ENCODE results near the gene FAM177B. TPM values are rescaled to one million over a fixed set of nuclear protein-coding genes. Genes with fewer than 3 reads are reported as not detected.

Gene FAM177B
- total RNA-seq (2014; rRNA removed; shearing (Covaris generic)): 2.8 TPM in 1 of 2 replicates, not detected in the other

DNA sequence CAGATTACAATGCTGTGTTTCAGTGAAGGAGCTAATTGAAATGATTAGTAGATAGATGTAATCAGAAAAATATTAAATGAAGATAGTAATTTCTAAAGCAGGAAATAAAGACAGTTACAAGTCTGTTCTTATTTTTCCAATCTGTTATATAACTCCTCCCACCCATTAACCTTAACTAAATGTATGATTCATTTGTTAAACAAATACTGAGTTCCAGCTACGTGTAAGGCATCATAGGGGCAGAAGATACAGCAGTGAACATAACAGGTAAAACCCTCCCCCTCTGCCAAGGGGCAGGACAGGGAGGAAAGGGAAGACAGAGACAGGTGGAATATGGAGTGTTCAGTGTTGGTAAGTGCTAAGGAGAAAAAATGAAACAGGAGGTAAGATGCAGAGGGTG, at the start of gene FAM177B:
Gene FAM177B, plus strand, starts transcription at position 231 of the 400 bp plus-strand sequence. CDS start 9,344 bp downstream, outside the sequence.
- DNase-seq (ENCODE audit: low spot score): peak; percentile 62

GRCh38 chr1:222691016-222691415, 46.0 kb upstream of the FAM177B start:
- DNase-seq (ENCODE audit: low spot score): no peak

GRCh38 chr1:222694927-222695326, 42.1 kb upstream of the FAM177B start:
- DNase-seq (ENCODE audit: low spot score): no peak

DNA sequence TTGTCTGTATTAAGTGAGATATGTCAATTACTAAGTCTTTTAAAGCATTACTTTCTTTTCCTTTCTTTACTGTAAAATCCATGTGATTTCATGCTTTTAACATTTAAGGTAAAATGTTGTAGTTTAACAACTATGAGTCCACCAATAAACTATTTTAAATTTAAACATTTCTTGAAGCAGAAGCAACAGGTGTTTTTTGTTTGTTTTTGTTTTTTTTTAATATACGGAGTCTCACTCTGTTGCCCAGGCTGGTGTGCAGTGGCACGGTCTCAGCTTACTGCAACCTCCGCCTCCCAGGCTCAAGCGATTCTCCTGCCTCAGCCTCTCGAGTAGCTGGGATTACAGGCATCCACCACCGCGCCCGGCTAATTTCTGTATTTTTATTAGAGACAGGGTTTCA, 40.3 kb upstream of the FAM177B start:
- no peak for DNase-seq (ENCODE audit: low spot score)

DNA sequence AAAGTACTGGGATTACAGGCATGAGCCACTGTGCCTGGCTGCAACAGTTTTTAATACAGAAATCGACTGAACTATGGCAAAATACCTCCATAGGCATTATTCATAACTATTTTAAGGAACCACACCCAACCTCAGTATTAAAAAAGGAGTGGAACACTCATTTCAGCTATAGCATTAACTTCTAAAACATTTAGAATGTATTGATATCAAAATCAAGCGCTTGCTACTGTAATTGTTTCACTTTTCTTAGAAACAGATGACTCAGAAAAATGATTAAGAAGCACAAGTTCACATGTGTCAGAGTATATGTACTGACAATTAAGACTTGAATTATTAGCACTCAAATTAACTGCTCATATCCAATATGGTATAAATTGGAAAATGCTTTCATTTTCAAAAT, 39.8 kb upstream of the FAM177B start:
- DNase-seq (ENCODE audit: low spot score): no peak

DNA sequence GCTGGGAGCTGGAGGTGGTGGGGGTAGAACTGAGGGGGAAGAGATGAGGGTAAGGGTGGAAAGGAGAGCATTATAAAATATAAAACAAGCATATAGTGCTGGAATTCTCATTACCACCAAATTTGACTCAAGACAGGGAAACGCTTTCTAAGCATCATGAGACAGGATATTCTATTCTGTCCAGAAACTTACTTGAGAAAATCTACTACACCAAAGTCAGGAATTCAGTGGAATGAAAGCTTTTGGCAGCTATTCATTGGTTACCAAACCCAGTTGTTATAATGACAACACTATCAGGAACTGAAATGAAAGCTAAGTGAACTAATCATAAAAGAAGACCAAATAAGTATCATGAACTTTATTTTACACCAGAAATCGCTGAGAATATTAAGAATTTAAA, 39.2 kb upstream of the FAM177B start:
- DNase-seq (ENCODE audit: low spot score): no peak

DNA sequence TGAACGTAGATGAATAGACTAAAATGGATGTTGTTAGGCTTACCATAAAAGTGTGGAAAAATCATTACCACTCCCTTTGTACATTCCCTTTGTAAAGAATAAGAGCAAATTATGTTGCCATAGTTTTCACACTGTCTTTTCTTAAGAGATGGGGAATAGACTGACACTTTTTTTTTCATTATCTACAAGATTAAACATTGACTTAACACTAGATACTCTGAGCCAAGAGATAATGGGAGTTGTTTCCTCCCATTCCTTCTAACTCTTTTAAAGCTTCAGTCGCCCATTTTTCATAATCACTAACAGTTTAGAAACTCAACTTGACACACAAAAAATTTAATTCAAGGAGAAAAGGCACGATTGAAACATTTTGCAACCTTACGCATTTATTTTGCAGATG, 34.8 kb upstream of the FAM177B start:
- DNase-seq (ENCODE audit: low spot score): no peak

DNA sequence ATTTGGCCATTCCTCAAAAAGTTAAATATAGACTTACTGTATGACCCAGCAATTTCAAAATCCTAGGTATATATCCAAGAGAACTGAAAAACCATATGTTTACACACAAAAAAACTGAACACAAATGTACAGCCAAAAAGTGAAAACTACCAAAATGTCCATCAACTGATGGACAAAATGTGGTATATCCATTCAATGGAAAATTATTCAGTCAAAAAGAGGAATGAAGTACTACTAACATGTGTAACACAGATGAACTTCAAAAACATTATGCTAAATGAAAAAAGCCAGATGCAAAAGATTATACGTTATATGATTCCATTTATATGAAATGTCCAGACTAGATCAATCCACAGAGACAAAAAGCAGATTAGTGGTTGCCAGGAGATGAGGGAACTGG, 32.7 kb upstream of the FAM177B start:
- no peak for DNase-seq (ENCODE audit: low spot score)

DNA sequence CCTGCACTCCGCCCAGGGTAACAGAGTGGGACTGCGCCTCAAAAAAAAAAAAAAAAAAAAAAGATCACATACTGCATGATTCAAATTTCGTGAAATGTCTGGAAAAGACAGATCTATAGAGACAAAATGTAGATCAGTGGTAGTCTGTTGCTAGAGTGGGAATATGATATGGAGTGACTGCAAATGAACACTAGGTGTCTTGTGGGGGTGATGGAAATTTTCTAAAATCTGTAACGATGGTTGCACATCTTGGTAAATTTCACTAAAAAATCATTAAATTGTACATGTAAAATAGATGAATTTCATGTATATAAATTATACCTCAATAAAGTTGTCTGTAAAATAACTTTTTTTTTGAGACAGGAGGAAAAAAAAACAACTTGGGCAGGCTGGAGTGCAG, 30.2 kb upstream of the FAM177B start:
- DNase-seq (ENCODE audit: low spot score): no peak

- DNase-seq (ENCODE audit: low spot score): no peak
Measured at GRCh38 chr1:222709700-222710153, 27.3 kb upstream of the FAM177B start.

DNA sequence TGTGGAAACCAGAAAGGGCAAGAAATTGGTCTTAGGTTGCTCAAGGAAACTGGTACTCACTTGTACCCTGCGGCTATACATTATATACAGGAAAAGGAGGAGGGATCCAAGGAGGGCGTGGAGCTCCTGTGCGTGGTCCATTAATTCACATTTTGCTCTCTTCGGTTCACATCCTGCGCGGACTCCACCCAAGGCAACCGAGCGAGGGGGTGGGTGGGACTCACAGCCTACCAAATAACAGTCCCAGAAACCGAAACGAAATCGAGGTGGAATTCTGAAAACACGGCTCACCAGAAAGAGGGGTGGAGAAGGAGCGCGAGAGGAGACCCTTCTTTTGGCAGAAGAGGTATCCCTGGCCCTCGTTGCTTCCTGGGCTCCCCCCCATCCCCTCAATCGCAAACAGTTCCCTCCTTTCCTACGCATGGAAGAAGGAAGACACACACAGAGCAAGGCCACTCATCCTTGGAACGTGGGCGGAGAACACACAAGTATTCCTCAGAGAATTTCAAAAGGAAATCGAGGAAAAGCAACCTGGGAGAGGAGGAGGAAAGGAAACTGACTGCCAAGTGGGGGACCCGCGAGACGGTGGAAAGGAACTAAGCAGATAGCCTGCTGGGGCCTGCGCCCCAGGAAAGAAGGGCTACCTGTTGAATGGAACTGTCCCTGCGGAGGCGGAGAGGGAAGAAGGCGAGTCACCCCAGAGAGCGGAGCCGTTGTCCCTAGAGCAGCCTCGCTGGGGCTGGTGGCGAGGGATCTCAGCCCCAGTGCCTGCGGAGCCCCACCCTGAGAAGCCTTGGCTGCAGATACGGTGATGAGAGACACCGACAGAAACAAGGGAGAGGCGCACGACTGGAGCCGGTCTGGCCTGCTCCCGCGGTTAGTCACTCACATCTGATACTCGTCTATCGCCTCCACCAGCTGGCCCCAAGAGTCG, 25.4 kb upstream of the FAM177B start:
- DNase-seq (ENCODE audit: low spot score): peak; percentile 70

DNA sequence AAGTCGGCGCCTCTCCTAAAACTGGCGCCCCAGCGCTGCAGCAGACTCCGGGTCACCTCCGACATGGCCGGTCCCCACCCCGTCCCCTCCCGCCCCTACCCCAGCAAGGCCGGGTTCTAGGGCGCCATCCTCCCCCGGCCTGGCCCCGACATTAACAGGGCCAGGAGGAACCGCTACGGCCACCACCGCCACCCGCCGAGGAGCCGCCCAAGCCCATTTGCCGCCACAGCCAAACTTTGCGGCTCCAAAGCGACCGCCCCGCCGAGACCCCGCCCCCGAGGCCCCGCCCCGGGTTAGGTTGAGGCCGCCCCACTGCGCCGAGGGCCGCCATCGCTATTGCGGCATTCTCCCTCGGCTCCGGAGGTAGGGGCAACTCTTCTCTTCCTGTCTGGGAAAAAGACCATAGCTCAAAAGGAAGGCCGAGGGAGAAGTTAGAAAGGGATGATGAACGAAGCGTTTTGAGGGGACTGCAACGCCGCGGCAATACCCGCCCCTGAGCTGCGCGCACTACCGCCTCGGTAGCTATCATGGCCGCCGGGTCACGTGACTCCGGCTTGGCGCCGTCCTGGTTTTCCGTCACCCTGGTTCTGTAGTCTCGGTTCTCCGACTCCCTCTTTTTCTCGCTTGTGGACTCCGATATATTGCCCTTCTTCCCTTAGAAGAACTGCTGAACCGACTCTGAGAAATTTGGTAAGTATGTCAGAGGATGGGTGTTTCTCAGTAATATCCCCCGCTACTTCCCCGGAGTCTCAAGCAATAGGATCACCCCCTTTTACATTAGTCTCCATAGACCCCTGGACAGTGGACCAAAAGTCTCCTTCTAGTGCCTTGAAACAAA, 24.5 kb upstream of the FAM177B start, which contains the start of the genes AIDA and BROX:
Gene AIDA, minus strand, starts transcription at position 239 of the 838 bp plus-strand sequence. Its CDS starts 174 bp downstream, at position 65.
Gene BROX, plus strand, starts transcription at position 312 of the 838 bp plus-strand sequence. CDS start 3,136 bp downstream, outside the sequence.
- peak; percentile 87 for DNase-seq (ENCODE audit: low spot score)

DNA sequence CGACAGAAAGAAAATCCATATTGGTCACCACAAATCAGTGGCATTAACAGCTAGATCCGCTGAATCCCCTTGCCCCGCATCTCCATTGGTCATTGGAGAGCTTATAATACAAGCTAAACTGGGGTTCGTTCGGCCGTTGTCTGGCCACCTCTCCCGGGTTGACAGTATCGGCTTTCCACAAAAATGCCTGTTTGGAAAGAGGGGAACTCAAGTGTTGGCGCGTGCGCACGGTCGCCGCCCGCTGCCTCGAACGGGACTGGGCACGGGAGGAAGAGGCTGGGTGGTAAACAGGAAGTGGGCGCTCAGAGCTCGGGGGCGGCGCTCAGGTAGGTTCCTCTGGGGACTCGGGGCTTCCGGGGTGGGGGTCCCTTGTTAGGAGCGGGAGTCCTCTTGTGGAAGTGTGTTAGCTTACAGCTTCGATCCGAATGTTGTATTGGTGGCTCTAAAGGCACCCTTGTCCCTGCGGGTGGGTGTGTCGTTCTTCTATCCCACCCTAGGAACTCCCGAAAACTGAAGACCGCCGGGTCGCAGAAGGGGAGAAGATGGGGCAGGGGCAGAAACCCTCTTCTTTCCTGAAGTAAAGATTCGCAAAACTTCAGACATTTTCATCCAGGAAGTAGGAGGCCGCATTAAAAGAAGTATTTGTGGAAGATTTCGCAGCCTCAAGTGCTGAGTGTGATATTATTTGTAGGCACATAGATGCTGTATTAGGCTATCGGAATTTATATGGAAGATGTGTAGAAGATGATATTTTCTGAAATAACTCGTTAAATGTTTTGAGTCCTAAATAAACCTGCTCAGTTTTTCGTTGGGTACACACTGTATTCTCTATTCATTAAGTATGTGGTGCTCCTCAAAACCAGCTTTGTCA, 23.7 kb upstream of the FAM177B start:
- peak; percentile 92 for DNase-seq (ENCODE audit: low spot score)

- DNase-seq (ENCODE audit: low spot score): no peak
Measured at GRCh38 chr1:222716393-222716792, 20.6 kb upstream of the FAM177B start.

- no peak for DNase-seq (ENCODE audit: low spot score)
Measured at GRCh38 chr1:222728746-222729145, 8.3 kb upstream of the FAM177B start.

DNA sequence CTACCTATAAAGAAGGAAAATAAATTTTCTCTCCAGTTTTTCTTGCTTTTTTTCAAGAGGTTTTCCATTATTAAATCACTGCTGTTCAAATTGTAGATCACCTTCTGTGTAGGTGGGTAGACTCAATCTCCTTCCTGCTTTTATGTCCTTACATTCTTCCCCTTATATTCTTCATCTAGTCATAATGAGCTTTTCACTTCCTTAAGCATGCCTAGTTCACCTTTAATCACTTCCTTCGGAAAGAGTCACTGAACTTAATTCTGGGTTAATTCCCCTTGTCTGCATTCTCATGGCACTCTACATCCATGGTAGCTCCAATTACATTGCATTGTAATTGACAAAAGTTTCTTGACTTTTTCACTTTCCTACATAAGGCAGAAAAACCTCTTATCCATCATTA, 6.1 kb upstream of the FAM177B start:
- no peak for DNase-seq (ENCODE audit: low spot score)

DNA sequence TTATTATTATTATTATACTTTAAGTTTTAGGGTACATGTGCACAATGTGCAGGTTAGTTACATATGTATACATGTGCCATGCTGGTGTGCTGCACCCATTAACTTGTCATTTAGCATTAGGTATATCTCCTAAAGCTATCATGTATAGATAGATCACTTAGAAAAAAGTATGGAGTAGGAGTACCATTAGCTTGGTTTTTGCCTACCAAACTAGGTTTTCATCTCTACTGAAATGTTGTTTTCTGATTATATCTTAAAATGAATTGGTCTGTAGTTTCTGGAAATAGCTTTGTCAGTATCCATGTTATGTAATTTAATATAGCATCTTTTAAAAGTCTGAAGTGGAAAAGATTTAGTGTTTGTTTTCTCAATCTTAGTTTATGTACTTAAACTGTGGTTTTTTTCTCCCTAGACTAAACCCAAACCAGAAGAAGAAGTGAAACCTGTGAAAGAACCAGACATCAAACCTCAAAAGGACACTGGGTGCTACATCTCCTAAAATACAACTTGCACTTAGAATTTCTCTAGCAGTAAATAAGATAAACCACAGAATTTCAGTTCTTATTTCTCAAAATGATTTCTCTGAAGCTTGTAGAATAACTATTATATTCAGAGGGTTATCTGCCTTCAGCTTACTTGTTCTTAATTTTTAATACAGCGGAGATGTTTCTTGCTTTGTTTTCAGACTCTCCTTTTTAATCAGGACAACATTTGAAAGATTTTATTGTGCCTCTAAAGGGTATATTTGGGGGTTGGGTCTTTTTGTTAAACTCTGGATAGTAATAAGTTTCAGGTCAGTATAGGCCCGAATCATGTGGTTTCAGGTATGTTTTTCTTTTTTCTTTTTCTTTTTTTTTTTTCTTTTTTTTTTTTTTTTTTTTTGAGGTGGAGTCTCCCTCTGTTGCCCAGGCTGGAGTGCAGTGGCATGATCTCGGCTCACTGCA, 4.5 kb upstream of the FAM177B start:
- DNase-seq (ENCODE audit: low spot score): no peak

- no peak for DNase-seq (ENCODE audit: low spot score)
Measured at GRCh38 chr1:222734740-222735139, 2.3 kb upstream of the FAM177B start.

GRCh38 chr1:222736470-222736869, 532 bp upstream of the FAM177B start:
- DNase-seq (ENCODE audit: low spot score): no peak

- DNase-seq (ENCODE audit: low spot score): no peak
Measured at GRCh38 chr1:222739465-222739864, 2.5 kb downstream of the FAM177B start.
